Vagina (tissue), 2 donors: ENCODE measurements around the gene URB2.

Source experiments
- CTCF ChIP-seq, 3 experiments: fragments of 450-650 bp in 2 of 3; fragments of 200-600 bp in 1 of 3; sonication (generic) in 1 of 3; IDR thresholded peaks; one replicate each; pipeline ENCODE4 v1.5.1; 2017 to 2019; ENCODE audit warnings: antibody characterized with exemption in 3 of 3, mild to moderate bottlenecking in 2 of 3, moderate library complexity in 2 of 3
- POLR2AphosphoS5 ChIP-seq, 2 donors: sonication (generic); formaldehyde crosslinking; IDR thresholded peaks; one replicate each; pipeline ENCODE4 v1.9.0; 2017; ENCODE audit warnings: antibody characterized with exemption in 2 of 2, mild to moderate bottlenecking in 2 of 2, low read depth in 1 of 2; ENCODE audit not compliant: insufficient read depth in 1 of 2

- TF ChIP-seq CTCF (IDR thresholded peaks at IDR 0.05), result no peak
- no peak for TF ChIP-seq POLR2AphosphoS5 (IDR thresholded peaks at IDR 0.05; ENCODE audit: insufficient read depth in 1 of 2, low read depth in 1 of 2)
Observed at GRCh38 chr1:229709500-229710013, 83.5 kb downstream of the URB2 start.
